ENCODE measurements around the gene CPLX3.
A peak's percentile ranks its signal among the peaks of the same experiment; 100 is the strongest.

Gene CPLX3

DNA sequence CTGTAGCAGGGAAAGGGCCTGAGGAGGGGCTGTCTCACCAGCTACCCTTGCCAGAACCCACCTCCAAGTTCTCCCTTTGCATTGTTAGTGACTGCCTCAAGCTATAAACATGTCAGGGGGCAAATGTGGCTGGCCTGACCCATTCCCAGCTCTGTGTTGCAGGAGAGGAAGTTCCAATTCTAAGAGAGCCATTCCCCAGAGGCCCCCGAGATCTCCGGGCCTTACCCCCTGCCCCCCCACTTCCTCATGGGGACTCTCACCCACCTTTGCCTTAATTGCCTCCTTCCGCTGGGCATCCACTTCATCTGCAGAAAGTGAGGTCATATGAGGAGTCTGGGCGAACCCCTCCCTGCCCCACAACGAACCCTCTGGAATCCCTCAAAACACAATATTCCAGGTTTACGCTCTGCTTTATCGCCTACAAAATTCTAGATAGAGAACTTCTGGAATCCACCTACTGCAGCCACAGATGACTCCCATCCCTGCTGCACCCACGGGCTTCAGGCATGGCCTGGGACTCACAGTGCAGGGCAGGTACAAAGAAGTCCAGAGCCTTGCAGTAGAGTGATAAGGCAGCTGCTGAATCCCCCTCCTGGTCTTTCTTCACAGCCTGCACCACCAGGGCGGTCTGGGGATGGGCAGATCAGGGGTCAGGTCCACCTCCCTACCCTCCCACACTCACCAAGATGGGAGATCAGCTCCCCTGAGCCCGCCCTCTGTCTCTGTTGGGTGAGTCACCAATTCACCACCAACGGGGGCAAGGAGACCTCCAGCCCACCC, 12.5 kb downstream of the CPLX3 start:
- DNase-seq: peak in 17 of 42 donors; percentile 27 to 72 (median 52)
- intact Hi-C loops (cut with DNase I): loop anchor here (5.0 kb wide), 1 partner anchor 57 kb away; the partner anchor contains the start of gene CSK

DNA sequence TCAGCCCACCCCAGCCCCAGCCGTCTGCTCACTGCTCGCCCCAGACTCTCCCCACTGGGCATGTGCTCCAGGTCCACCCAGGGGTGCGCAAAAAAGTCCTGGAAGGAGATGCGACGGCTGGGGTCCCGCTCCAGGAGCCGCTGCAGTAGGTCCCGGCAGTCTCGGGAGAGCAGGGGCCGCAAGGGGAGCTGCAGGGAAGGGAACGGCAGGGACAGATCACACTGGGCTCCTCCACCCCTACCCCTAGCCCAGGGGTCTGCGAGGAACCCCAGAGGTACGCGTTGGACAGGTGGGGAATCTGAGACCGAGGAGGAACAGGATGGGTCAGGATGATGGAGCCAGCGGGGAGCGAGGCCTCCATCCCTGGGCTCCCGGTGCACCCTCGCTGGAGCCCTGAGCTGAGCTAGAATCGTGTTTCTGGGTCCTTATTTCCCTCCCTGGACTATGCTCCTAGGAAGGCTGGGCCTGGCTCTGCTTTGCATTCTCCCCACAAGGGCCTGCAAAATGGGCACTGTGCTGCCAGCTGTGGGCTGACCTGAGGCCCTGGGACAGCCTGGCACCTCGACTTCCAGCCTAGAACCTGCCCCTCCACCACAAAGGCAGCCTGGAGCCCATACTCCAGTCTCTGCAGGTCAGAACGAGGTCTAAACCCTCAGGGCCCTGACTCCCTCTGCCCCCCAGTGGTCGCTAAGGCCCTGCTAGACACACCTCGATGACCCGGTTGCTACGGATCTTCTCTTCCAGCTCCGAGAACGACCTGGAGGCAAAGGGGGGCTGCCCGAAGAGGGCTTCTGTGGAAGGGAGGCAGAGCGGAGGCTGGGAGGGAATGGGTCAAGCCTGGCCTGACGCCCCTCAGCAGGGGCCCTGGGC, 13.3 kb downstream of the CPLX3 start:
- DNase-seq: no peak
- intact Hi-C loops (cut with DNase I): loop anchor here (5.0 kb wide), 1 partner anchor 57 kb away; the partner anchor contains the start of gene CSK

GRCh38 chr15:74840851-74841775, 14.7 kb downstream of the CPLX3 start:
- intact Hi-C loops (cut with DNase I): no loop called here
- DNase-seq: peak in 3 of 42 donors; percentile 29 to 58 (median 32)

GRCh38 chr15:74841891-74842373, 15.5 kb downstream of the CPLX3 start:
- DNase-seq: peak in 2 of 42 donors; percentile 26 to 28
- intact Hi-C loops (cut with DNase I): no loop called here

DNA sequence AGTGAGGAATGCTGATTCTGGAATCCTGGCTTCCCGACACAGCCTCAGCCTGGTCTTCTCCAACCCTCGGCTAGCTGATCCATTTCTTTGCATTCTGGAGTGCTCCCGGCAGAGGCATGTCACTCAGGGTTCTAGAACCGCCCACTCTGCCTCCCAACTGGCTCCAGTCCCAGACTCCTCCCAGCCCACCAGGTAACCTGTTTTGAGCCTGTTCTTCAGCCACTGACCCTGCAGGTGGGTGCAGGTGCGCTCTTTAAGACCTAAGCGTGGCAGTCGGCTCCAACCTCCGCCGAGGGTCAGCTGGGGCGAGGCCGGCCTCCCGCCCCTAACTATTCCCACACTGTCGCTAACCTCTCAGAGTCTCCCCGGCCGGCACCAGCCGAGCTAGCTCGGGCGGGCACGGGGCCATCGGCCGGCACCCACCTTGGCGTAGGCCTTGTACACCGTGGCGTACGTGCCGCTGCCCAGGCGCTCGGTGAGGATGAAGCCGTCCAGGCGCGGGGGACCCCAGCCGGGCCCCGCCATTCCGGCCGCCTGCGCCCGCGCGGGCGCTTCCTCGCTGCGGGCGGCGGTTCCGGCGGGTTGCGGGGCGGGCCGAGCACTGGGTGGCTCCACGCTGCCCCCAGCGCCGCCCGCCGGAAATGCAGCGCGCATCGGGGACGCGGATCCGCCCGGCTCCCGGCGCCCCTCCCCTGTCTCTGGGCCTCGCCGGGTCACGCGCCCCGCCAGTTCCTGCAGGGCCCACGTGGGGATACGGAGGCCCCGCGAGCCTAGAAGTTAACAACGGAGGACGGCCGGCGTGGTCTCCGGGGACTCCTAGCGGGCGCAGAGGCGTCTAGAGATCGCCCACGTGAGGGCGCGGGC, 16.4 kb downstream of the CPLX3 start, which contains the start of gene ULK3:
ULK3 (minus strand) TSS at position 576 of the 864 bp plus-strand sequence; CDS start at position 525, 51 bp downstream.
- intact Hi-C loops (cut with DNase I): no loop called here

GRCh38 chr15:74843445-74843828, 17.0 kb downstream of the CPLX3 start:
- peak in 1 of 42 donors; percentile 22 for DNase-seq
- intact Hi-C loops (cut with DNase I): no loop called here

More for the DNA sequence above, 16.4 kb downstream of the CPLX3 start, which contains the start of gene ULK3:
- DNase-seq: peak; percentile 82 to 97 (median 94)

GRCh38 chr15:74843891-74844299, 17.5 kb downstream of the CPLX3 start:
- DNase-seq: no peak
- intact Hi-C loops (cut with DNase I): no loop called here

DNA sequence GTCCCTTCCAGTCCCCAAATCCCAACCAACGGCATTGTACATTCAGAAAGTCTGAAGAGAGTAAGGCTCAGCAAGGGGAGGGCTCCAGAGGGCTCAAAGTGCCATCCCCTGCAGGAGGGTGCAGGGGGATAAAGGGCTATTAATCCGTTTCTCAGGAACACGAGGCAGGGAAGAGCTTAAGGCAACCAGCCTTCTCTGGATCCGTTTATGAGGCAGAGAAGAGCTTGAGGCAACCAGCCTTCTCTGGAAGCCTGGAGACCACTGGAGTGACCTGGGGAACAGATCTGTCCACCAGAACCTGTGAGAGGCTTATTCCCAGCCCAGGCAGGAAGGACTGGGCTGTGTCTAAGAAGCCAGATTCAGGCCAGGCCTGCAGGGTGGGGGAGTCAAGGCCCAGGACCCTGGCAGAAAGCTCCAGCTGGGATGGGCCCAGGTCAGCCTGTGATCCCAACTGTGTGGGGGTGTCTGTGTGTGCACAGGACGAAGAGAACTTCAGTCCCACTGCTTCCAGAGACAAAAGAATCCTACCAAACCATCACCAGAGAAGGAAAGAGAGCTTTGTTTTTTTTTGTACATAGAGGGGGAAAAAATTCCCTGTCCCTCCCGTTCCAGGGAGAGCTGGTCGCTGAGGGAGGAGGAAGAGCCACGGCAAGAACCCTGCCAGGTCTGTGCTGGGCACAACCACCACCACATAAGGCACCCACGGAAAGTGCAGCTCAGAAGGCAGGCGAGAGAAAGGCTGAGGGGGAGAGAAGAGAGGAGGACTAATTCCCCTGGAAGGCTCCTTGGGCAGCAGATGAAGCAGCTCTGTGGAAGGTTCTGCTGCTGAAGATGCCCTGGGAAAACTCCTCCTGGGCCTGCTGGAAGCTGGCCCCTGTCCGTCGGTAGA, 18.1 kb downstream of the CPLX3 start:
- intact Hi-C loops (cut with DNase I): no loop called here
- DNase-seq: peak in 1 of 42 donors; percentile 53

DNA sequence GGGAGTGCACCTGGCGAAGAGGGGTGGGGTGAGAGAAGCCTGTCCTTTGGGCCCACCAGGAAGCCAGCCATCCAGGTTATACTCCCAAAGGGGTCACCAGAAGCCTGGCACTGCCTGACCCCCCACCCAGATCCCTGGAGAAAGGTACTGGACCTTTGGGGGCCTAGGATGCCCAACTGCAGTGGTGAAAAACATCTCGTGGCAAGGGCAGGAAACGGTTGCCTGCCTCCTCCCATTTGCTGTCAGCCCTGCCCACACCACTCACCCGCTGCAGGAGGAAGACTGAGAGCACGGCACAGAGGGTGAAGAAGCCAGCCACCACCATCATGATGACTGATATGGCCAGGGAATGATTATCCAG, 18.8 kb downstream of the CPLX3 start:
- peak in 6 of 42 donors; percentile 25 to 68 (median 52) for DNase-seq
- intact Hi-C loops (cut with DNase I): no loop called here

GRCh38 chr15:74845581-74845980, 19.2 kb downstream of the CPLX3 start:
- no peak for DNase-seq
- intact Hi-C loops (cut with DNase I): no loop called here

DNA sequence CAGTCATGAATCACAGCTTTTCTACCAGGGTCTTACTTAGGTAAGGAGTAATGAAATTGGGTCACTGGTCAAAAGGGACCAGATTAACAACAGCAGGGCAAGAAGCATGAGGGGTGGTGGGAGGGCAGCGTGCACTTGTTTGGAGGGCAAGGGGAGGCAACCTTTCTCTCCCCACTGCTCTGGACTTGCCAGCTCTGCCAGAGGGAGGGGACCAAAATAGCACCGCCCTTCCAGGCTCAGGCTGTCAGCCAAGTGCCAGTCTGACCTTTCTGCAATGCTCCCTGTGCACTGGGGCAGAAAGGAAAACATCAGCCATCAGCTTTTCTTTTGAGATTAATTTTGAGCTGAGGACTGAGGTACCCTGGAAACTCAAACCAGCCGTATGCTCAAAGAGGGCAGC, 21.0 kb downstream of the CPLX3 start:
- intact Hi-C loops (cut with DNase I): no loop called here
- peak in 6 of 42 donors; percentile 39 to 55 (median 46) for DNase-seq

DNA sequence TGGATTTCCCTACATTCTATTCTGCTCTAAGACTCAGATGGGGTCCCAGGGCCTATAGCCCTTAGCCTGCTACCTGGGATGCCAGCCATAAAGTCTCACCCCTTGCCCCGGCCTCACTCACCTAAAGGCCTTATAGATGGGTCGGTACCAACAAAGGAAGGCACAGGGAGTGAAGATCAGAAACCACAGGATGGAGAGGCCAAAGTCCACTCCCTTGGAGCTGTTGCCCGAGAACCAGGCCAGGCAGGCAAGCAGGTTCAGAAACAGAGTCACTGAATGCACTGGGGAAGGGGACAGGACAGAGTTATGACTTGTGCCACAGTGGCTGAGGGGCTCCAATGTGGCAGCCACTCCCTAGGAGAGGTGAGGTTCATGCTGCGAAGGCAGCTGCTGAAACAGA, 24.0 kb downstream of the CPLX3 start:
- intact Hi-C loops (cut with DNase I): no loop called here
- DNase-seq: no peak

DNA sequence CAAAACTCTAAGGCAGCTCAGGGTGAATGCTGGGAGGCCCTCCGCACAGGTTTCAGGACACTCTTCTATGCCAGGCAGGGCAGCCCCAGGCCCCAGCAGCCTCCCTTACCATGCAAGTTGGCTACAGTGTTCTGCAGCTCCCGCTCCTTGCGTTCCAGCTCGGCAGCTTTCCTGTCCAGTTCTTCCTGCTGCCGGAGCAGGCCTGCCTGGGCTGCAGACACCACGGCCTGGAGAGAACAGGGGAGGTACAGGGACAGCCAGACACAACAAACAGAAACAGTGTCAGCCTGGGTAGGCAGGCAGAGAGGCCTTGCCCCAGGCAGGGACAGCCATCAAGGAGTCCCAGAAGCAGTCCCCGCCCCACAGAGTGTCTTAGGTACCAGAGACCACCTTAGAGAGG, 25.5 kb downstream of the CPLX3 start:
- DNase-seq: no peak
- intact Hi-C loops (cut with DNase I): no loop called here

DNA sequence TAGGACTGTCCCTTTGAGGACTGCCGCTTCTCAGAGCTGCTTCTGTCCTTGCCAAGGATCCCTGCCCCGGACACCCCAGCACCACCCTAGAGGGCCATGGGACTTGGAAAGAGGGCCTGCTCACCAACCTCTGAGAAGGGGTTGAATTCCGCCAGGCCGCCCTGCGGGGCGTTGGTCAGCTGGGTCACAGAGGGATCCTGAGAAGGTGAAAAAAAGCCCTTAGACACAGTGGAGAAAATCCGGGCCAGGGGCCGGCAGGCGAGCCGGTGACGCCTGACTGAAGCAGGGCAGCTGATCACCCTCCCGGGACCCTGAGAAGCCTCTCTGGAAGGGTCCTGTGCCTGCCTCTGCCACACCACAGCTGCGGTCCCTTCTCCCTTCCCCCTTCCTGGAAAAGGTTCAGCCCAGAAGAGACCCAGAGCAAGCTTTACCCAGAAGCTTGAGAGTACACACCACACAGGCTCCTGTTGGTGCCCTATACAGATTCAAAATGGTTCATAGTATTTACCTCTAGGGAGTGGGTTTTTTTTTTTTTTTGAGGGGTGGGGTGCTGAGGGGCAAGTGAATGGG, 28.1 kb downstream of the CPLX3 start:
- DNase-seq: no peak

GRCh38 chr15:74855857-74856256, 29.4 kb downstream of the CPLX3 start:
- no peak for DNase-seq
- intact Hi-C loops (cut with DNase I): no loop called here

More for the DNA sequence above, 28.1 kb downstream of the CPLX3 start:
- intact Hi-C loops (cut with DNase I): no loop called here

DNA sequence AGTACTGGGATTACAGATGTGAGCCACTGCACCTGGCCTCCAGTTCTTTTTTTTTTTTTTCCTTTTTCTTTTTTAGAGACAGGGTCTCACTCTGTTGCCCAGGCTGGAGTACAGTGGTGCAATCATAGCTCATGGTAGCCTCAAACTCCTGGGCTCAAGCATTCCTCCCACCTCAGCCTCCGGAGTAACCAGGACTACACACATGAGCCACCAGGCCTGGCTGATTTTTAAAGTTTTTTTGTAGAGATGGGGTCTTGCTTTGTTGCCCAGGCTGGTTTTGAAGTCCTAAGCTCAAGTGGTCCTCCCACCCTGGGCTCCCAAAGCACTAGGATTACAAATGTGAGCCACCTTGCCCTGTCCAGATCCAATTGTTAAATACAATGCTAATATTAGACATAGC, 30.1 kb downstream of the CPLX3 start:
- intact Hi-C loops (cut with DNase I): no loop called here
- no peak for DNase-seq
